SK-N-SH treated with all-trans-retinoic acid at 6 μM for 48 hours (cell line): ENCODE results near the gene HIP1.

Experiments
- ATAC-seq: fragments of 200-7000 bp; cut with Tn5 transposase; 3 replicates; pipeline ENCODE4 v1.9.1; 2020; ENCODE audit warnings: mild to moderate bottlenecking, moderate library complexity
- ARNTL ChIP-seq: fragments of 450-650 bp; formaldehyde crosslinking; IDR thresholded peaks from 2 replicates; pipeline ENCODE4 v1.5.0; 2020; ENCODE audit warnings: low read depth, mild to moderate bottlenecking, moderate library complexity, borderline replicate concordance
- ESRRG ChIP-seq: fragments of 250-450 bp; sonication (Bioruptor Pico); IDR thresholded peaks from 2 replicates; pipeline ENCODE4 v1.6.1; 2021; ENCODE audit warnings: mild to moderate bottlenecking
- ISL1 ChIP-seq: fragments of 250-450 bp; sonication (Bioruptor Pico); IDR thresholded peaks from 2 replicates; pipeline ENCODE4 v2.1.2; 2022; ENCODE audit warnings: mild to moderate bottlenecking, moderate library complexity
- OSR1 ChIP-seq: fragments of 250-450 bp; sonication (Bioruptor Pico); IDR thresholded peaks from 2 replicates; pipeline ENCODE4 v1.8.0; 2022; ENCODE audit warnings: moderate library complexity, mild to moderate bottlenecking, inconsistent platforms
- PPARA ChIP-seq: fragments of 250-450 bp; sonication (Bioruptor Pico); IDR thresholded peaks from 2 replicates; pipeline ENCODE4 v1.5.0; 2020; ENCODE audit warnings: mild to moderate bottlenecking, borderline replicate concordance
- RARB ChIP-seq: fragments of 250-450 bp; sonication (Bioruptor Pico); IDR thresholded peaks from 2 replicates; pipeline ENCODE4 v1.8.0; 2021; ENCODE audit warnings: mild to moderate bottlenecking, moderate library complexity
- SNAI2 ChIP-seq: fragments of 250-450 bp; sonication (Bioruptor Pico); IDR thresholded peaks from 2 replicates; pipeline ENCODE4 v1.5.0; 2020; ENCODE audit warnings: mild to moderate bottlenecking, moderate library complexity
- TCF4 ChIP-seq: fragments of 250-450 bp; sonication (Bioruptor Pico); IDR thresholded peaks from 2 replicates; pipeline ENCODE4 v1.8.0; 2021; ENCODE audit warnings: mild to moderate bottlenecking, moderate library complexity, borderline replicate concordance
- TOX ChIP-seq: fragments of 250-450 bp; sonication (Bioruptor Pico); IDR thresholded peaks from 2 replicates; pipeline ENCODE4 v1.8.0; 2021; ENCODE audit warnings: mild to moderate bottlenecking, moderate library complexity, borderline replicate concordance
- ZFP3 ChIP-seq: fragments of 250-450 bp; sonication (Bioruptor Pico); IDR thresholded peaks from 2 replicates; pipeline ENCODE4 v1.5.0; 2020; ENCODE audit warnings: mild to moderate bottlenecking, moderate library complexity
- ZFP30 ChIP-seq: fragments of 450-650 bp; formaldehyde crosslinking; IDR thresholded peaks from 2 replicates; pipeline ENCODE4 v1.5.0; 2022; ENCODE audit warnings: mild to moderate bottlenecking, moderate library complexity
- ZNF565 ChIP-seq: fragments of 450-650 bp; formaldehyde crosslinking; conservative IDR thresholded peaks from 2 replicates; pipeline ENCODE4 v1.5.0; 2020; ENCODE audit warnings: low read depth, mild to moderate bottlenecking, moderate library complexity
- ZNF70 ChIP-seq: fragments of 450-650 bp; formaldehyde crosslinking; IDR thresholded peaks from 2 replicates; pipeline ENCODE4 v1.5.0; 2020; ENCODE audit warnings: mild to moderate bottlenecking, moderate library complexity
- ZNF8 ChIP-seq: fragments of 450-650 bp; formaldehyde crosslinking; IDR thresholded peaks from 2 replicates; pipeline ENCODE4 v1.5.0; 2020; ENCODE audit warnings: mild to moderate bottlenecking, moderate library complexity
- TF ChIP-seq, protein P1 (sequence below): fragments of 250-450 bp; sonication (Bioruptor Pico); IDR thresholded peaks from 2 replicates; pipeline ENCODE4 v1.5.1; 2021; ENCODE audit warnings: mild to moderate bottlenecking, moderate library complexity
- TF ChIP-seq, protein P2 (sequence below): fragments of 250-450 bp; sonication (Bioruptor Pico); IDR thresholded peaks from 2 replicates; pipeline ENCODE4 v1.8.0; 2020; ENCODE audit warnings: mild to moderate bottlenecking, moderate library complexity, borderline replicate concordance
- TF ChIP-seq, protein P3 (sequence below): fragments of 250-450 bp; sonication (Bioruptor Pico); IDR thresholded peaks from 2 replicates; pipeline ENCODE4 v1.5.0; 2020; ENCODE audit warnings: mild to moderate bottlenecking, moderate library complexity
- TF ChIP-seq, protein P4 (sequence below): fragments of 250-450 bp; sonication (Bioruptor Pico); IDR thresholded peaks from 2 replicates; pipeline ENCODE4 v1.5.1; 2020; ENCODE audit warnings: low read depth, mild to moderate bottlenecking, moderate library complexity
- TF ChIP-seq, protein P5 (sequence below): fragments of 250-450 bp; sonication (Bioruptor Pico); IDR thresholded peaks from 2 replicates; pipeline ENCODE4 v1.8.0; 2021; ENCODE audit warnings: low read depth, mild to moderate bottlenecking, moderate library complexity, borderline replicate concordance

The HIP1 gene

DNA sequence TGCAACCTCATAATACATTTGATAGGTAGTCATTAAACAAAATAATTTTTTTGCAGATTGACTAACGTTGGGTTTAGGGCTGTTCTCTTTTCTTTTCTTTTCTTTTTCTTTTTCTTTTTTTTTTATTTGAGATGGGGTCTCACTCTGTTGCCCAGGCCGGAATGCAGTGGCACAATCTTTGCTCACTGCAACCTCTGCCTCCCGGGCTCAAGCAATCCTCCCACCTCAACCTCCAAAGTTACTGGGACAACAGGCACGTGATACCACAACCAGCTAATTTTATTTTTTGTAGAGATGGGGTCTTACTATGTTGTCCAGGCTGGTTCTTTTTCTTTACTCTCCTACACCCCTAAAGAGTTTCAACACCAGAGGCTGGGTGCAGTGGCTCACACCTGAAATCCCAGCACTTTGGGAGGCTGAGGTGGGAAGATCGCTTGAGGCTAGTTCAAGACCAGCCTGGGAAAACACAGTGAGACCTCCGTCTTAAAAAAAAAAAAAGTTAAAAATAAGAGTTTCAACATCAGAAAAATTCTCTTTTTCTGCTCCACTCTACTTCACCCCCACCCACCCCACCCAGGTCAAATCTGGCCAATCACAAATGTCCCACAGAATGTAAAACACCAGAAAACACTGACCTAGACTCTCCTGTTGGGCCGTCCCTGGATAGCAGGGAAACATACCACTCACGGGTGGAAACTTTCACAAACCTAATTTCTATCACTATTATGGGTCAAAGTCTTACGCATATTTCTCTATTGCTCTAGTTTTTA is 3.0 kb downstream of the HIP1 start:
- no peak for ATAC-seq
- TF ChIP-seq, protein P1, sequence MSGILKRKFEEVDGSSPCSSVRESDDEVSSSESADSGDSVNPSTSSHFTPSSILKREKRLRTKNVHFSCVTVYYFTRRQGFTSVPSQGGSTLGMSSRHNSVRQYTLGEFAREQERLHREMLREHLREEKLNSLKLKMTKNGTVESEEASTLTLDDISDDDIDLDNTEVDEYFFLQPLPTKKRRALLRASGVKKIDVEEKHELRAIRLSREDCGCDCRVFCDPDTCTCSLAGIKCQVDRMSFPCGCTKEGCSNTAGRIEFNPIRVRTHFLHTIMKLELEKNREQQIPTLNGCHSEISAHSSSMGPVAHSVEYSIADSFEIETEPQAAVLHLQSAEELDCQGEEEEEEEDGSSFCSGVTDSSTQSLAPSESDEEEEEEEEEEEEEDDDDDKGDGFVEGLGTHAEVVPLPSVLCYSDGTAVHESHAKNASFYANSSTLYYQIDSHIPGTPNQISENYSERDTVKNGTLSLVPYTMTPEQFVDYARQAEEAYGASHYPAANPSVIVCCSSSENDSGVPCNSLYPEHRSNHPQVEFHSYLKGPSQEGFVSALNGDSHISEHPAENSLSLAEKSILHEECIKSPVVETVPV (CRISPR knock-in tag): no peak
- TF ChIP-seq, protein P2, sequence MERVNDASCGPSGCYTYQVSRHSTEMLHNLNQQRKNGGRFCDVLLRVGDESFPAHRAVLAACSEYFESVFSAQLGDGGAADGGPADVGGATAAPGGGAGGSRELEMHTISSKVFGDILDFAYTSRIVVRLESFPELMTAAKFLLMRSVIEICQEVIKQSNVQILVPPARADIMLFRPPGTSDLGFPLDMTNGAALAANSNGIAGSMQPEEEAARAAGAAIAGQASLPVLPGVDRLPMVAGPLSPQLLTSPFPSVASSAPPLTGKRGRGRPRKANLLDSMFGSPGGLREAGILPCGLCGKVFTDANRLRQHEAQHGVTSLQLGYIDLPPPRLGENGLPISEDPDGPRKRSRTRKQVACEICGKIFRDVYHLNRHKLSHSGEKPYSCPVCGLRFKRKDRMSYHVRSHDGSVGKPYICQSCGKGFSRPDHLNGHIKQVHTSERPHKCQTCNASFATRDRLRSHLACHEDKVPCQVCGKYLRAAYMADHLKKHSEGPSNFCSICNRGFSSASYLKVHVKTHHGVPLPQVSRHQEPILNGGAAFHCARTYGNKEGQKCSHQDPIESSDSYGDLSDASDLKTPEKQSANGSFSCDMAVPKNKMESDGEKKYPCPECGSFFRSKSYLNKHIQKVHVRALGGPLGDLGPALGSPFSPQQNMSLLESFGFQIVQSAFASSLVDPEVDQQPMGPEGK (CRISPR knock-in tag): no peak
- no peak for TF ChIP-seq PPARA (CRISPR knock-in tag)
- TF ChIP-seq ZFP3 (CRISPR knock-in tag): no peak
- TF ChIP-seq, protein P3, sequence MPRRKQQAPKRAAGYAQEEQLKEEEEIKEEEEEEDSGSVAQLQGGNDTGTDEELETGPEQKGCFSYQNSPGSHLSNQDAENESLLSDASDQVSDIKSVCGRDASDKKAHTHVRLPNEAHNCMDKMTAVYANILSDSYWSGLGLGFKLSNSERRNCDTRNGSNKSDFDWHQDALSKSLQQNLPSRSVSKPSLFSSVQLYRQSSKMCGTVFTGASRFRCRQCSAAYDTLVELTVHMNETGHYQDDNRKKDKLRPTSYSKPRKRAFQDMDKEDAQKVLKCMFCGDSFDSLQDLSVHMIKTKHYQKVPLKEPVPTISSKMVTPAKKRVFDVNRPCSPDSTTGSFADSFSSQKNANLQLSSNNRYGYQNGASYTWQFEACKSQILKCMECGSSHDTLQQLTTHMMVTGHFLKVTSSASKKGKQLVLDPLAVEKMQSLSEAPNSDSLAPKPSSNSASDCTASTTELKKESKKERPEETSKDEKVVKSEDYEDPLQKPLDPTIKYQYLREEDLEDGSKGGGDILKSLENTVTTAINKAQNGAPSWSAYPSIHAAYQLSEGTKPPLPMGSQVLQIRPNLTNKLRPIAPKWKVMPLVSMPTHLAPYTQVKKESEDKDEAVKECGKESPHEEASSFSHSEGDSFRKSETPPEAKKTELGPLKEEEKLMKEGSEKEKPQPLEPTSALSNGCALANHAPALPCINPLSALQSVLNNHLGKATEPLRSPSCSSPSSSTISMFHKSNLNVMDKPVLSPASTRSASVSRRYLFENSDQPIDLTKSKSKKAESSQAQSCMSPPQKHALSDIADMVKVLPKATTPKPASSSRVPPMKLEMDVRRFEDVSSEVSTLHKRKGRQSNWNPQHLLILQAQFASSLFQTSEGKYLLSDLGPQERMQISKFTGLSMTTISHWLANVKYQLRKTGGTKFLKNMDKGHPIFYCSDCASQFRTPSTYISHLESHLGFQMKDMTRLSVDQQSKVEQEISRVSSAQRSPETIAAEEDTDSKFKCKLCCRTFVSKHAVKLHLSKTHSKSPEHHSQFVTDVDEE: no peak
- no peak for TF ChIP-seq TCF4
- TF ChIP-seq RARB (CRISPR knock-in tag): no peak
- TF ChIP-seq, protein P4, sequence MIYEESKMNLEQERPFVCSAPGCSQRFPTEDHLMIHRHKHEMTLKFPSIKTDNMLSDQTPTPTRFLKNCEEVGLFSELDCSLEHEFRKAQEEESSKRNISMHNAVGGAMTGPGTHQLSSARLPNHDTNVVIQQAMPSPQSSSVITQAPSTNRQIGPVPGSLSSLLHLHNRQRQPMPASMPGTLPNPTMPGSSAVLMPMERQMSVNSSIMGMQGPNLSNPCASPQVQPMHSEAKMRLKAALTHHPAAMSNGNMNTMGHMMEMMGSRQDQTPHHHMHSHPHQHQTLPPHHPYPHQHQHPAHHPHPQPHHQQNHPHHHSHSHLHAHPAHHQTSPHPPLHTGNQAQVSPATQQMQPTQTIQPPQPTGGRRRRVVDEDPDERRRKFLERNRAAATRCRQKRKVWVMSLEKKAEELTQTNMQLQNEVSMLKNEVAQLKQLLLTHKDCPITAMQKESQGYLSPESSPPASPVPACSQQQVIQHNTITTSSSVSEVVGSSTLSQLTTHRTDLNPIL: no peak
- no peak for TF ChIP-seq ZNF70
- no peak for TF ChIP-seq OSR1

DNA sequence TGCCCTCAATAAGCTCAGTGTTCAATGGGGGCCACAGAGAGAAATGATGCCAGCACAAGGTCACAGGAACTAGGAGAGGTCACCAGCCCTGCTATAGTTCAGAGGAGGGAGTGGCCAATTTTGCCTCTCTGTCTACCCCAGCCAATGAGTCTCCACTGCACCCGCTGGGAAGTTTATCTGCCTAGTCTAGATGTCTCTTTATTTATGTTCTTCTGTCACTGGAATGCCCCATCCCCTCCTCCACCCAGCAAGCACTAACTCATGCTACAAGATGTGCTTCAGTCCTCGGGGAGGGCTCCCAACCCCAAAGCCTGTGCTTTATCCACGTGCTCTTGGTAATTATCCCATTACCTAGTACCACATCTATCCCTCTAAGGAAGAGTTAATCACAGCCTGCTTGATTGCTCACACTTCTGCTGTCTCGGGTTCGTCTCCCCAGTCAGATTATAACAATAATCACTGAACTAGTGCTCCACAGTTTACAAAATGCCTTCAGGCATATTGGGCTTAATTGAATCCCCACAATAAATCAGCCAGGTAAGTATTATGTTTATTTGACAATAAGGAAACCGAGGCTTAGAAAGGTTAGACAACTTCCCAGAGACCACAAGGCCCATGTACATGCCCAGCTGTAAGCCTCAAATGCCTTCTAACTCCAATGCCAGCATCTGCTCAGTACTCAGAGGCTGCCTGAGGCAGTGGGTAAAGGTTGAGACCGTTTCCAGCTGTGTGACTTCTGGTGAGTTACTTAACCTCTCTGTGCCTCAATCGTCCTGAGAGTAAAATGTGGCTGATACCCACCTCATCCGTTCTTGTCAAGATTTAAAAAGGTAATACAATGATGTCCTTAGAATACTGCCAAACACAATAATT is 3.9 kb downstream of the HIP1 start:
- no peak for TF ChIP-seq ISL1 (CRISPR knock-in tag)
- TF ChIP-seq, protein P1 (CRISPR knock-in tag): no peak
- TF ChIP-seq, protein P2 (CRISPR knock-in tag): no peak
- no peak for TF ChIP-seq ARNTL
- TF ChIP-seq TOX (CRISPR knock-in tag): no peak
- no peak for TF ChIP-seq ZFP3 (CRISPR knock-in tag)
- no peak for TF ChIP-seq OSR1
- no peak for TF ChIP-seq ZFP30 (CRISPR knock-in tag)
- TF ChIP-seq ZNF8 (CRISPR knock-in tag): no peak
- TF ChIP-seq, protein P5, sequence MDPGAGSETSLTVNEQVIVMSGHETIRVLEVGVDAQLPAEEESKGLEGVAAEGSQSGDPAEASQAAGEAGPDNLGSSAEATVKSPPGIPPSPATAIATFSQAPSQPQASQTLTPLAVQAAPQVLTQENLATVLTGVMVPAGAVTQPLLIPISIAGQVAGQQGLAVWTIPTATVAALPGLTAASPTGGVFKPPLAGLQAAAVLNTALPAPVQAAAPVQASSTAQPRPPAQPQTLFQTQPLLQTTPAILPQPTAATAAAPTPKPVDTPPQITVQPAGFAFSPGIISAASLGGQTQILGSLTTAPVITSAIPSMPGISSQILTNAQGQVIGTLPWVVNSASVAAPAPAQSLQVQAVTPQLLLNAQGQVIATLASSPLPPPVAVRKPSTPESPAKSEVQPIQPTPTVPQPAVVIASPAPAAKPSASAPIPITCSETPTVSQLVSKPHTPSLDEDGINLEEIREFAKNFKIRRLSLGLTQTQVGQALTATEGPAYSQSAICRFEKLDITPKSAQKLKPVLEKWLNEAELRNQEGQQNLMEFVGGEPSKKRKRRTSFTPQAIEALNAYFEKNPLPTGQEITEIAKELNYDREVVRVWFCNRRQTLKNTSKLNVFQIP (CRISPR knock-in tag): no peak
- TF ChIP-seq, protein P3: no peak
- no peak for TF ChIP-seq ESRRG (CRISPR knock-in tag)
- no peak for TF ChIP-seq TCF4
- no peak for TF ChIP-seq ZNF70
- TF ChIP-seq SNAI2: no peak
- no peak for TF ChIP-seq RARB (CRISPR knock-in tag)
- no peak for TF ChIP-seq ZNF565 (CRISPR knock-in tag)
- ATAC-seq: no peak
